ENCODE results near the gene RAPSN. TPM values are rescaled to one million over a fixed set of nuclear protein-coding genes. Genes with fewer than 3 reads are reported as not detected.

Gene RAPSN
- polyA plus RNA-seq, 3 donors, result 1.2 TPM; not detected in 2

DNA sequence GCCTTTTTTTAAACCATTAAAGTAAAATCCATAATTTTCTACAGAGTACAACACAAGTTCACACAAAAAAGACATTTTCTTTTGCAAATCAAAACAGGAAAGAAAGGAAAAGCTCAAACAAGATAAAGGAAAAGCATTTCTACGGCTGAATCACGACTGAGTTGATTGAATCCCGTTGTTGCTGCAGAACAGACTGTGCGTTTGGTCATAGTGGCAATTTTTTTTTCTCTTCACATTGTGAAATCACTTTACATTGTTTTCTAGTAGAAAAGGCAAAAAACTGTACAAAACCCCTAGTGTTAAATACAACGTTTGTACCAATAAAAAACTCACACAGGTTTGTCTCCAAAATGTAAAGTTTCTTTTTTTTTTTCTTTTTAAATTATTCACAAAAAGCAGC lies 17.3 kb upstream of the RAPSN start:
- H3K9me3 Mint-ChIP-seq, result no peaks in the 10 kb centered on the region
- intact Hi-C loops (cut with micrococcal nuclease), result no loop called here
- Histone ChIP-seq H4K20me1 (ENCODE audit: insufficient read depth, low read length) (peaks cover 100% of the 10 kb centered on the region), H3K27ac (ENCODE audit: low read depth in 1 of 2, low read length in 2 of 2) (no peak overlapping the region), H3K9ac (ENCODE audit: insufficient read depth, low read length, poor library complexity, severe bottlenecking) (no peak overlapping the region), H3K79me2 (ENCODE audit: insufficient read depth, low read length) (peaks cover 45% of the 10 kb centered on the region), H3K4me1 (ENCODE audit: control insufficient read depth in 1 of 2, insufficient read depth in 2 of 2, low read length in 2 of 2) (no peaks in the 10 kb centered on the region), H3K36me3 (replicated peaks in 1 of 2; ENCODE audit: control insufficient read depth in 1 of 2, insufficient read depth in 2 of 2, low read length in 2 of 2) (peaks cover 68 to 92% of the 10 kb centered on the region in 2 donors), H2AFZ (ENCODE audit: insufficient read depth, low read depth, low read length, poor library complexity, severe bottlenecking) (no peak overlapping the region), H3K27me3 (ENCODE audit: control insufficient read depth in 2 of 2, insufficient read depth in 2 of 2, low read length in 2 of 2) (no peaks in the 10 kb centered on the region), H3K9me3 (replicated peaks in 1 of 2; ENCODE audit: control insufficient read depth in 1 of 2, insufficient read depth in 1 of 2, low read length in 2 of 2) (no peaks in the 10 kb centered on the region), H3K4me3 (replicated peaks in 1 of 3; ENCODE audit: low read depth in 2 of 3, low read length in 3 of 3) (no peak overlapping the region), H3K4me2 (replicated peaks; ENCODE audit: extremely low read depth, low read length, poor library complexity, severe bottlenecking) (no peak overlapping the region)
- peaks cover 59 to 86% of the 10 kb centered on the region in 2 donors for H3K36me3 Mint-ChIP-seq
- TF ChIP-seq, protein P1, sequence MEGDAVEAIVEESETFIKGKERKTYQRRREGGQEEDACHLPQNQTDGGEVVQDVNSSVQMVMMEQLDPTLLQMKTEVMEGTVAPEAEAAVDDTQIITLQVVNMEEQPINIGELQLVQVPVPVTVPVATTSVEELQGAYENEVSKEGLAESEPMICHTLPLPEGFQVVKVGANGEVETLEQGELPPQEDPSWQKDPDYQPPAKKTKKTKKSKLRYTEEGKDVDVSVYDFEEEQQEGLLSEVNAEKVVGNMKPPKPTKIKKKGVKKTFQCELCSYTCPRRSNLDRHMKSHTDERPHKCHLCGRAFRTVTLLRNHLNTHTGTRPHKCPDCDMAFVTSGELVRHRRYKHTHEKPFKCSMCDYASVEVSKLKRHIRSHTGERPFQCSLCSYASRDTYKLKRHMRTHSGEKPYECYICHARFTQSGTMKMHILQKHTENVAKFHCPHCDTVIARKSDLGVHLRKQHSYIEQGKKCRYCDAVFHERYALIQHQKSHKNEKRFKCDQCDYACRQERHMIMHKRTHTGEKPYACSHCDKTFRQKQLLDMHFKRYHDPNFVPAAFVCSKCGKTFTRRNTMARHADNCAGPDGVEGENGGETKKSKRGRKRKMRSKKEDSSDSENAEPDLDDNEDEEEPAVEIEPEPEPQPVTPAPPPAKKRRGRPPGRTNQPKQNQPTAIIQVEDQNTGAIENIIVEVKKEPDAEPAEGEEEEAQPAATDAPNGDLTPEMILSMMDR (IDR thresholded peaks at IDR 0.05), result no peak
- no peak overlapping the region for H3K4me3 Mint-ChIP-seq
- H3K4me1 Mint-ChIP-seq, result no peaks in the 10 kb centered on the region
- H3K27ac Mint-ChIP-seq, result no peak overlapping the region
- H3K27me3 Mint-ChIP-seq (ENCODE audit: low read depth in 3 of 3), result peaks cover 0 to 1% (median 0%) of the 10 kb centered on the region in 3 donors
- WGBS (ENCODE audit: insufficient coverage), result no CpG with 5 or more reads among the region's 5 CpGs
- DNase-seq, result no peak

DNA sequence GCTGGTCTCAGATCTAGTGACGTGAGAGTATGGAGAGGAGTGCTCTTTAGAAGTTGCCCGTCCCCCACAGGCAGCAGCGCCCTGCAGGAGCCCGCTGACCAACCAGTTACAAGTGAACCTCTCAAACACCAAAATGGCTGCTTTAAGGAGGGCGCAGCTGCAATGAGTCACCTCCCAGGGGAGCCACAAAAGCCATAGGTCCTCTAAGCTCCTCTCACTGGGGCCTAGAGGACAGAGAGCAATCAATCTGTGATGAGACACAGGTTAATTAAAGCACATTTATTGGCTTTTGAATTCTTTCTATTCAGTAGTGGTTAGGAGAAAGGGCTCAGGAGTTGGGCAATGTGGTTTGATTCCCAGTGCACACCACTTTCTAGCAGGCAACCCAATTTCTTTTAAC lies 15.5 kb upstream of the RAPSN start:
- Mint-ChIP-seq H3K4me3 (no peak overlapping the region), H3K9me3 (no peaks in the 10 kb centered on the region), H3K4me1 (no peaks in the 10 kb centered on the region), H3K36me3 (peaks cover 49 to 79% of the 10 kb centered on the region in 2 donors), H3K27ac (peak overlapping the region in 1 of 7 donors; percentile 41), H3K27me3 (ENCODE audit: low read depth in 3 of 3) (no peaks in the 10 kb centered on the region)
- TF ChIP-seq, protein P1 (IDR thresholded peaks at IDR 0.05), result no peak
- Histone ChIP-seq H4K20me1 (ENCODE audit: insufficient read depth, low read length) (peaks cover 91% of the 10 kb centered on the region), H3K4me3 (replicated peaks in 1 of 3; ENCODE audit: low read depth in 2 of 3, low read length in 3 of 3) (no peak overlapping the region), H3K27ac (ENCODE audit: low read depth in 1 of 2, low read length in 2 of 2) (peak overlapping the region in 1 of 2 donors; percentile 24), H3K9ac (ENCODE audit: insufficient read depth, low read length, poor library complexity, severe bottlenecking) (no peak overlapping the region), H3K9me3 (replicated peaks in 1 of 2; ENCODE audit: control insufficient read depth in 1 of 2, insufficient read depth in 1 of 2, low read length in 2 of 2) (no peaks in the 10 kb centered on the region), H2AFZ (ENCODE audit: insufficient read depth, low read depth, low read length, poor library complexity, severe bottlenecking) (no peak overlapping the region), H3K27me3 (ENCODE audit: control insufficient read depth in 2 of 2, insufficient read depth in 2 of 2, low read length in 2 of 2) (no peaks in the 10 kb centered on the region), H3K36me3 (replicated peaks in 1 of 2; ENCODE audit: control insufficient read depth in 1 of 2, insufficient read depth in 2 of 2, low read length in 2 of 2) (peaks cover 54 to 91% of the 10 kb centered on the region in 2 donors), H3K79me2 (ENCODE audit: insufficient read depth, low read length) (peaks cover 39% of the 10 kb centered on the region), H3K4me1 (ENCODE audit: control insufficient read depth in 1 of 2, insufficient read depth in 2 of 2, low read length in 2 of 2) (no peaks in the 10 kb centered on the region), H3K4me2 (replicated peaks; ENCODE audit: extremely low read depth, low read length, poor library complexity, severe bottlenecking) (no peak overlapping the region)
- no peak for DNase-seq
- intact Hi-C loops (cut with micrococcal nuclease), result no loop called here
- WGBS (ENCODE audit: insufficient coverage), result no CpG with 5 or more reads among the region's 5 CpGs
